AG10803 (cell line): ENCODE measurements around the gene BCR.

Experiments used
- DNase-seq: peaks from one replicate; pipeline ENCODE4 v3.0.0; 2010; ENCODE audit warnings: low read depth
- H3K4me3 ChIP-seq: 2 replicates; pipeline ENCODE4 v1.5.1; 2011; ENCODE audit warnings: mild to moderate bottlenecking, low read length, control low read depth
- CTCF ChIP-seq: conservative IDR thresholded peaks from 2 replicates; pipeline ENCODE4 v1.5.1; 2011; ENCODE audit warnings: mild to moderate bottlenecking, low read length, control low read depth, inconsistent platforms

Gene BCR

DNA sequence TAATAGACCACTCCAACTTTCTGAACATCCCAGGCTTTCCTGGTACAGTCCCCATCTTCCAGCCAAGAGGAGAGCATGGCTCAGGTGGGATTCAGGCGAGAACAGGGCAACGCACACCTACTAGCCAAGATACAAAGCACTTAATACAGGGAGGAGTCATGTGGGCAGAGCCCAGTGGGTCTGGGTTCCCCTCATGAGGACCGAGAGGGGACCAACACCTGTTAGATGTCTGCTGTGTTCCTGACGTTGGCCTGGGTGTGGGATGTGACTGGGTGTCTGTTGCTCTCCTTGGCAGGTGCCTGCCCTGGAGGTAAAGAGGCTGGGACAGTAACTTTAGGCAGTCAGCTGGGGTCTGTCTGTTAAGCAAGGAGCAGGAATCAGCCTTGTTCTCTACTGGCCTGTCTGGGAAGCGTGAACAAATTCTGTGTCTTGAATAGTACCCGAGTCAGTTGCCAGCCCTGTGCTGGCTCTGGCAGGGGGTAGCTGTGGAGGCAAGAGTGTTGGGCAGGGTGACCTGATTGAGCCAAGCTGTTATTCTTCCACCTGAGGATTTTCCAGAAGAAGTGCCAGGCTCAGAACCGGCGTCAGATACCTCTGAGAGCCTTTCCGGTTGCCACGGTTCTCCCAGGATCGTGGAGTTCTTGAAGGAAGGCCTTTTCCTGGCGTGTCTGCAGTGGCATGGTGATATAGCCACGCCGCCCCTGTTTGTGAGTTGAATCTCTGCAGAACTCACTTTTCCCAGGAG is 56.3 kb downstream of the BCR start:
- no peak overlapping the region for H3K4me3 ChIP-seq

GRCh38 chr22:23237201-23237798 is 57.0 kb downstream of the BCR start:
- no peak overlapping the region for H3K4me3 ChIP-seq
- TF ChIP-seq CTCF: no peak
- DNase-seq: no peak

More for the DNA sequence above, 56.3 kb downstream of the BCR start:
- TF ChIP-seq CTCF: no peak
- DNase-seq: no peak

DNA sequence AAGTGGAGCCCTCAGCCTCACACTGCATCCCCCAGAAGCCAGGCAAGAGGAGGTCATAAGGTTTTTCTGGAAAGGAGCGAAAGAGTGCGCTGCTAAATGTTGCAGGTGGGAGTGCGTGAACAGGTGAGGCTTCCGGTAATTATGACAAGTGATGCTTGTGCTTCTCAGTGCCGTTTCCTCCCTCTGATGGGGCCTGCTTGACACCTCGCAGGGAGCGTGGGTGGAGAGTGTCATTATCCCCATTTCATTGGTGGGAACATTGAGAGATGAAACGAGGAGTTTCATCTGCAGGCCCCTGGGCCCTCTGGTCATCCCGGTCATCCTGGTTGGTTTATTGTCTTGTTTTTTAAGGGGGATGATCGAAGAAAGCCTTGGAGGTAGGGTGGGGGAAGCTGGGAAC is 57.5 kb downstream of the BCR start:
- no peak for TF ChIP-seq CTCF
- no peak overlapping the region for H3K4me3 ChIP-seq
- DNase-seq: no peak

DNA sequence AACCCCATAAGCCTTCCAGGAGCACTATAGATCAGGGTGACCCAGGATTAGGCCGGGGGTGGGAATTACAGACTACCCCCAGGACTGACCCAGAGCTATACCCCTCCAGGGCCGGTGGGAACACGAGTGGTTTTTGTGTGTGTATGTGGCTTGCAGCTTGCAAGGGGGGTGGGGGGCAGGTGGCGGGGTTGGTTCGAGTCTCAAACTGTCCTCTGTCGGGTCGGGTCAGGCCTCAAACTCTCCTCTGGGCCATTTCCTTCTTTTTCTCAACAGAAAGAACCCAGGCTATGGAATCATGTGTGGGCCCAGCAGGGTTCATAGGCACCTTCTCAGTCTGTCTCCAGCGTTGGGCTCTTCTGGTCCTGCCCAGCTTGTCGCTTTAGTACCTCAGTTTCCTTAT is 58.4 kb downstream of the BCR start:
- TF ChIP-seq CTCF: no peak
- DNase-seq: no peak
- H3K4me3 ChIP-seq: no peak overlapping the region

DNA sequence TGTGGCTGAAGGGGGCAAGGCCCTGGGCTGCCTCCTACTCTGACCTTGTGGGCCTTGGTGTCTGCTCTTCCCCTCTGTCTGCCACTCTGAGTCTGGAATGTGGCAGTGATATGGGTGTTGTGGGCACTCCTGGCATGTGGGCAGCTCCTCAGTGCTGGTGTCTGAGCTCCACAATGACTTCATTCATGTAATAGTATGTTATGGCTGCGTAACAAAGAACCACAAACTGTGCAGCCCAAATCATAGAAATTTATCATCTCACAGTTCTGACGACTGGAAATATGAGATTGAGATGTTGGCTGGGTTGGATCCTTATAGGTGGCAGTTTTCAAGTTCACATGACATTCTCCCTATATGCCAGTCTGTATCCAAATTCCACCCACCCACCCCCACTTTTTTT is 59.1 kb downstream of the BCR start:
- no peak for DNase-seq
- no peak for TF ChIP-seq CTCF
- H3K4me3 ChIP-seq: no peak overlapping the region

GRCh38 chr22:23240639-23241389 is 60.5 kb downstream of the BCR start:
- DNase-seq: no peak
- TF ChIP-seq CTCF: 0 out of 2 replicates have a peak, but pooled peaks have one; percentile 19
- no peak overlapping the region for H3K4me3 ChIP-seq
